SK-N-SH (cell line): ENCODE results near the gene LRIF1. TPM values are rescaled to one million over a fixed set of nuclear protein-coding genes. Genes with fewer than 3 reads are reported as not detected.

Experiments
- CTCF ChIA-PET: fragments of 300-600, 350-600 bp; formaldehyde crosslinking; extraction: SDS; loops from one replicate; lab custom pipeline; 2021; lab: Yijun Ruan, JAX
- POLR2A ChIA-PET: fragments of 350-600 bp; sonication (Branson Sonifier 250); formaldehyde crosslinking; extraction: SDS; loops from one replicate; lab custom pipeline; 2020; ENCODE audit warnings: antibody characterized with exemption, inconsistent platforms; lab: Yijun Ruan, JAX
- DNase-seq: peaks from one replicate; pipeline ENCODE4 v3.0.0; 2012
- H2AFZ ChIP-seq: fragments of 200-600 bp; sonication (generic); 2 replicates; pipeline ENCODE4 v1.8.1; 2016; ENCODE audit warnings: antibody characterized with exemption, mild to moderate bottlenecking, low read depth
- H3F3A ChIP-seq: fragments of 200-600 bp; sonication (generic); replicated peaks from 2 replicates; pipeline ENCODE3; 2016; ENCODE audit warnings: antibody characterized with exemption, mild to moderate bottlenecking; ENCODE audit not compliant: insufficient read depth
- H3K27ac ChIP-seq, 2 experiments: fragments of 200-500 bp in 1 of 2; fragments of 200-600 bp in 1 of 2; sonication (Bioruptor generic) in 1 of 2; sonication (generic), shearing (Covaris generic) in 1 of 2; 2 replicates each; pipeline versions ENCODE4 v1.5.1 to v1.6.1; 2014 to 2016; ENCODE audit warnings: low read depth in 2 of 2, inconsistent platforms in 1 of 2, low read length in 1 of 2, mild to moderate bottlenecking in 1 of 2, mixed read lengths in 1 of 2
- H3K27me3 ChIP-seq: fragments of 200-600 bp; sonication (generic), shearing (Covaris generic); 2 replicates; pipeline ENCODE4 v1.6.1; 2016; ENCODE audit warnings: mixed run types; ENCODE audit not compliant: insufficient read depth
- H3K36me3 ChIP-seq, 2 experiments: fragments of 200-500 bp in 1 of 2; fragments of 200-600 bp in 1 of 2; sonication (Bioruptor generic) in 1 of 2; sonication (generic) in 1 of 2; replicated peaks in 1 of 2; 2 replicates each; pipeline versions ENCODE3 to v1.5.1; 2014 to 2016; ENCODE audit warnings: low read length in 1 of 2, mild to moderate bottlenecking in 1 of 2; ENCODE audit not compliant: insufficient read depth in 2 of 2, control insufficient read depth in 1 of 2
- H3K4me1 ChIP-seq, 2 experiments: fragments of 200-500 bp in 1 of 2; fragments of 200-600 bp in 1 of 2; sonication (Bioruptor generic) in 1 of 2; sonication (generic), shearing (Covaris generic) in 1 of 2; 2 replicates each; pipeline versions ENCODE4 v1.5.1 to v1.6.1; 2014 to 2016; ENCODE audit warnings: low read depth in 1 of 2, low read length in 1 of 2, mixed run types in 1 of 2; ENCODE audit not compliant: insufficient read depth in 2 of 2, control insufficient read depth in 1 of 2
- H3K4me2 ChIP-seq: fragments of 200-600 bp; sonication (generic), shearing (Covaris generic); 2 replicates; pipeline ENCODE4 v1.6.1; 2017; ENCODE audit warnings: mixed run types
- H3K4me3 ChIP-seq, 2 experiments: fragments of 200-500 bp in 1 of 2; fragments of 200-600 bp in 1 of 2; sonication (Bioruptor generic) in 1 of 2; sonication (generic), shearing (Covaris generic) in 1 of 2; 2 replicates each; pipeline versions ENCODE4 v1.5.1 to v1.8.1; 2014 to 2016; ENCODE audit warnings: low read depth in 2 of 2, inconsistent platforms in 1 of 2, low read length in 1 of 2, mild to moderate bottlenecking in 1 of 2, mixed read lengths in 1 of 2, moderate library complexity in 1 of 2
- H3K79me2 ChIP-seq: fragments of 200-600 bp; sonication (generic); 2 replicates; pipeline ENCODE4 v1.8.1; 2017; ENCODE audit warnings: mild to moderate bottlenecking; ENCODE audit not compliant: insufficient read depth
- H3K9ac ChIP-seq: fragments of 200-600 bp; sonication (generic); 2 replicates; pipeline ENCODE4 v1.6.1; 2017; ENCODE audit warnings: mixed run types
- H3K9me2 ChIP-seq: fragments of 200-600 bp; sonication (generic); 2 replicates; pipeline ENCODE4 v1.6.1; 2017; ENCODE audit warnings: mixed run types
- H3K9me3 ChIP-seq: fragments of 200-600 bp; sonication (generic); 2 replicates; pipeline ENCODE4 v1.6.1; 2017; ENCODE audit warnings: mixed run types, mild to moderate bottlenecking, moderate library complexity
- H4K20me1 ChIP-seq: fragments of 200-600 bp; sonication (generic); 2 replicates; pipeline ENCODE4 v1.6.1; 2017; ENCODE audit warnings: mild to moderate bottlenecking, mixed run types; ENCODE audit not compliant: insufficient read depth
- EP300 ChIP-seq, 2 experiments: IDR thresholded peaks; 2 replicates each; pipeline versions ENCODE4 v1.4.0 to v1.6.1; 2012; ENCODE audit warnings: borderline replicate concordance in 1 of 2, low read depth in 1 of 2, low read length in 1 of 2
- FOXM1 ChIP-seq: IDR thresholded peaks from 2 replicates; pipeline ENCODE4 v1.4.0; 2012; ENCODE audit warnings: low read depth, mild to moderate bottlenecking
- GATA2 ChIP-seq: sonication (generic); formaldehyde crosslinking; IDR thresholded peaks from 2 replicates; pipeline ENCODE4 v1.5.0; 2020; ENCODE audit warnings: mild to moderate bottlenecking, missing genetic modification reagents
- MAX ChIP-seq: IDR thresholded peaks from 2 replicates; pipeline ENCODE4 v1.4.0; 2012; ENCODE audit warnings: low read depth
- PBX3 ChIP-seq: IDR thresholded peaks from 2 replicates; pipeline ENCODE4; 2012
- RAD21 ChIP-seq: IDR thresholded peaks from 2 replicates; pipeline ENCODE4 v1.6.1; 2012; ENCODE audit warnings: mild to moderate bottlenecking, low read length
- RXRA ChIP-seq: IDR thresholded peaks from 2 replicates; pipeline ENCODE4 v1.4.0; 2012; ENCODE audit warnings: low read depth, mild to moderate bottlenecking, borderline replicate concordance
- SIN3A ChIP-seq: IDR thresholded peaks from 2 replicates; pipeline ENCODE4 v1.6.1; 2012; ENCODE audit warnings: low read depth, mild to moderate bottlenecking, low read length, moderate library complexity, borderline replicate concordance
- TEAD4 ChIP-seq: IDR thresholded peaks from 2 replicates; pipeline ENCODE4 v1.4.0; 2012; ENCODE audit warnings: mild to moderate bottlenecking, borderline replicate concordance; ENCODE audit not compliant: insufficient read depth
- USF2 ChIP-seq: fragments of 150-350 bp; IDR thresholded peaks from 2 replicates; pipeline ENCODE4 v1.6.1; 2017; ENCODE audit warnings: antibody characterized with exemption, low read length, low read depth, borderline replicate concordance
- YY1 ChIP-seq: IDR thresholded peaks from 2 replicates; pipeline ENCODE4 v1.4.0; 2012; ENCODE audit warnings: low read depth, mild to moderate bottlenecking
- WGBS: methylation state at CpG from one replicate; pipeline ENCODE4 v1.1.6; 2017; ENCODE audit warnings: low lambda C conversion rate; 5-methylcytosine and 5-hydroxymethylcytosine counted together
- polyA plus RNA-seq, 3 experiments: library from polyadenylated mRNA; depleted of rRNA; stranded (reverse); fragments of >200 nt; gene quantifications; 2 replicates each; pipeline ENCODE4 v1.2.3, GENCODE V29; 2012

The LRIF1 gene
- polyA plus RNA-seq, 1 of the 3 experiments (the other 2 are of a cell fraction), result 6.6 TPM

- H3F3A ChIP-seq, result no peaks in the 10 kb centered on the region
- H3K4me3 ChIP-seq, result no peak overlapping the region
- H3K27ac ChIP-seq, result no peak overlapping the region
- H3K9me3 ChIP-seq, result no peaks in the 10 kb centered on the region
- TF ChIP-seq USF2 (no peak), RXRA (no peak), EP300 (IDR thresholded peaks at IDR 0.05; ENCODE audit: borderline replicate concordance in 1 of 2, low read depth in 1 of 2, low read length in 1 of 2) (no peak), FOXM1 (no peak), TEAD4 (no peak), GATA2 (CRISPR knock-in tag) (no peak), MAX (no peak)
- H3K36me3 ChIP-seq, result no peaks in the 10 kb centered on the region
- H4K20me1 ChIP-seq, result no peaks in the 10 kb centered on the region
- 0% methylated on average over 1 of the region's 1 CpG for WGBS
- no peak overlapping the region for H3K4me2 ChIP-seq
- H2AFZ ChIP-seq, result no peak overlapping the region
- CTCF ChIA-PET, result interaction anchor here (0.7 kb wide), 1 partner anchor 294 kb away, joined by 3 read pairs; no protein-coding TSS in a partner anchor
- no peaks in the 10 kb centered on the region for H3K9me2 ChIP-seq
- no peaks in the 10 kb centered on the region for H3K4me1 ChIP-seq
- POLR2A ChIA-PET, result no interaction called here
- 0 out of 2 replicates have a peak, but pooled peaks cover 5% of the 10 kb centered on the region for H3K27me3 ChIP-seq
- no peak for DNase-seq
- no peaks in the 10 kb centered on the region for H3K79me2 ChIP-seq
- H3K9ac ChIP-seq, result no peak overlapping the region
These were observed 64.3 kb downstream of the LRIF1 start for GRCh38 chr1:110899458-110899843.

GRCh38 chr1:110898734-110899457 lies 64.8 kb downstream of the LRIF1 start:
- H3K9me2 ChIP-seq, result no peaks in the 10 kb centered on the region
- DNase-seq, result no peak
- H3K27me3 ChIP-seq, result 0 out of 2 replicates have a peak, but pooled peaks cover 5% of the 10 kb centered on the region
- H3K4me1 ChIP-seq, result no peaks in the 10 kb centered on the region
- H3K4me2 ChIP-seq, result no peak overlapping the region
- no peaks in the 10 kb centered on the region for H4K20me1 ChIP-seq
- H2AFZ ChIP-seq, result no peak overlapping the region
- H3K9me3 ChIP-seq, result no peaks in the 10 kb centered on the region
- H3K4me3 ChIP-seq, result no peak overlapping the region
- TF ChIP-seq SIN3A (no peak), RAD21 (no peak), YY1 (no peak), PBX3 (no peak)
- WGBS, result 18% methylated on average over 3 of the region's 3 CpGs
- no peaks in the 10 kb centered on the region for H3K36me3 ChIP-seq
- no peaks in the 10 kb centered on the region for H3K79me2 ChIP-seq
- no peak overlapping the region for H3K9ac ChIP-seq
- CTCF ChIA-PET, result no interaction called here
- no peaks in the 10 kb centered on the region for H3F3A ChIP-seq
- POLR2A ChIA-PET, result no interaction called here
- no peak overlapping the region for H3K27ac ChIP-seq
